GM12874 (cell line): ENCODE data around the gene SETD1A.

Source experiments
- TF ChIP-seq, protein P1 (sequence below): IDR thresholded peaks from 2 replicates; pipeline ENCODE4 v1.5.1; 2011; ENCODE audit warnings: low read depth, mild to moderate bottlenecking, control low read depth, low read length, moderate library complexity; ENCODE audit not compliant: insufficient read depth

Gene SETD1A

GRCh38 chr16:30921748-30922419, 35.7 kb upstream of the SETD1A start:
- TF ChIP-seq, protein P1, sequence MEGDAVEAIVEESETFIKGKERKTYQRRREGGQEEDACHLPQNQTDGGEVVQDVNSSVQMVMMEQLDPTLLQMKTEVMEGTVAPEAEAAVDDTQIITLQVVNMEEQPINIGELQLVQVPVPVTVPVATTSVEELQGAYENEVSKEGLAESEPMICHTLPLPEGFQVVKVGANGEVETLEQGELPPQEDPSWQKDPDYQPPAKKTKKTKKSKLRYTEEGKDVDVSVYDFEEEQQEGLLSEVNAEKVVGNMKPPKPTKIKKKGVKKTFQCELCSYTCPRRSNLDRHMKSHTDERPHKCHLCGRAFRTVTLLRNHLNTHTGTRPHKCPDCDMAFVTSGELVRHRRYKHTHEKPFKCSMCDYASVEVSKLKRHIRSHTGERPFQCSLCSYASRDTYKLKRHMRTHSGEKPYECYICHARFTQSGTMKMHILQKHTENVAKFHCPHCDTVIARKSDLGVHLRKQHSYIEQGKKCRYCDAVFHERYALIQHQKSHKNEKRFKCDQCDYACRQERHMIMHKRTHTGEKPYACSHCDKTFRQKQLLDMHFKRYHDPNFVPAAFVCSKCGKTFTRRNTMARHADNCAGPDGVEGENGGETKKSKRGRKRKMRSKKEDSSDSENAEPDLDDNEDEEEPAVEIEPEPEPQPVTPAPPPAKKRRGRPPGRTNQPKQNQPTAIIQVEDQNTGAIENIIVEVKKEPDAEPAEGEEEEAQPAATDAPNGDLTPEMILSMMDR: peak; percentile 89

DNA sequence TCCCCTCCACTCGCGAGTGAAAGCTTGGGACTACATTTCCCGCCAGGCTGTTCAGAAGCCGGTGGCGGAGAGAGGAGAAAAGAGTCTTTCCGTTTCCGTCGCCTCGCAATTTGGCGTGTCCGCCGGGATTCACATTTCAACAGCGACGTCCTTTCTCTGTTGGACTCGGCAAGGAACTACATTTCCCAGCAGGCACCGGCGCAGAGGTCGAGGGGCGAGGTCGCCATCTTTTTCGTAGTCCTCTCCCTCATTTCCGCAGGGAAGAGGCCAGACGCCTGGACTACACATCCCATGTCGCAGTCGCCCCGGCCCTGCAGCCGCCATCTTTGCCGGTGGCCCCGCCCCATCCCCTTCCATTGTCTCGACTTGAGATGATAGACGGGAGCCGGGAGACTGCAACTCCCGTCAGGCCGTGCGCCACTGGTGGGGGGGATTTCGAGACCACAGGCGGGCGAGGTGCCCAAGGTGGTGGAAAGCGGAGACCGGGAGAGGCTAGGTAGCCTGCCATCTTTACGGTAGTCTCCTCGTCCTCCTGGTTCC, 35.1 kb upstream of the SETD1A start:
- TF ChIP-seq, protein P1: no peak

GRCh38 chr16:30922960-30923535, 34.5 kb upstream of the SETD1A start:
- TF ChIP-seq, protein P1: no peak

- TF ChIP-seq, protein P1: no peak
These were observed 33.9 kb upstream of the SETD1A start, which contains the start of gene FBXL19 for GRCh38 chr16:30923554-30924075. TSS of gene FBXL19 (plus strand) at chr16:30923572. CDS start at chr16:30925755, 2,183 bp downstream.

DNA sequence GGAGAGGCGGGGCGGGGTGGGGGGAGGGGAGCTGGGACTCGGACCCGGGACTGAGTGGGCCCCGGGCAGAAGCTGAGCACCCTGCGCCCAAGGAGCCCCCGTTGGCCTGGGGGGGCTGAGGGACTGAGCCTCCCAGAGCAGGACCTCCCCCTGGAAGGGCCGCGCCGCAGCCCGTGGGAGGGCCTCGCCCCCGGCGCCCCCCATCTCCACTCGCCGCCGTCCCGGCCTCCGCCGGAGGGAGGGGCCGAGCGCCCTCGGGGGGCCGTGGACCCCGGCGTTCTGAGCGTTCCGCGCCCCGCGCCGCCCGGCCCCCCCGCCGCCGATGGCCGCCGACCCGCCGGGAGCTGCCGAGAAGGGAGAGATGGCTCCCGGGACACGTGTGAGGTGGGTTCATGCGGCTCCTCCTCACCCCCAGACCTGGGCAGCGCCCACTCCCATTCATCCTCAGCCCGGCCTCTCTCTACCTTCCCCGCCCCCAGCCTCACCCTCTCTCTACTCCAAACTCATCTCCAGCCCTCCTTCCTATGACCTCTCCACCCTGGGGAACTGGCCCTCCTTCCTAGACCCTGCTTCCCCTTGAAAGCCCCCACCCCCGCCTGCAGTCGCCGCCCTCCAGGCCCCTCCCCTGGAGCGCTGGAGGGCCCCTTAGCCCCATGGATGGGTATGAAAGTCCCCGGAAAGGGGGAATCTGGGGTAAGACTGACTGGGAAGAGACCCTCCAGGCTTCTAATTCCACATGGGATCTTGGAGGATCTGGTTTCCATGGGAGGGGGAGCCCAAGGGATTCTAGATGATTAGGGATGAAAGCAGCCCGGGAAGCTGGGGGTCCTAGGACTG, 33.3 kb upstream of the SETD1A start:
- TF ChIP-seq, protein P1: no peak

DNA sequence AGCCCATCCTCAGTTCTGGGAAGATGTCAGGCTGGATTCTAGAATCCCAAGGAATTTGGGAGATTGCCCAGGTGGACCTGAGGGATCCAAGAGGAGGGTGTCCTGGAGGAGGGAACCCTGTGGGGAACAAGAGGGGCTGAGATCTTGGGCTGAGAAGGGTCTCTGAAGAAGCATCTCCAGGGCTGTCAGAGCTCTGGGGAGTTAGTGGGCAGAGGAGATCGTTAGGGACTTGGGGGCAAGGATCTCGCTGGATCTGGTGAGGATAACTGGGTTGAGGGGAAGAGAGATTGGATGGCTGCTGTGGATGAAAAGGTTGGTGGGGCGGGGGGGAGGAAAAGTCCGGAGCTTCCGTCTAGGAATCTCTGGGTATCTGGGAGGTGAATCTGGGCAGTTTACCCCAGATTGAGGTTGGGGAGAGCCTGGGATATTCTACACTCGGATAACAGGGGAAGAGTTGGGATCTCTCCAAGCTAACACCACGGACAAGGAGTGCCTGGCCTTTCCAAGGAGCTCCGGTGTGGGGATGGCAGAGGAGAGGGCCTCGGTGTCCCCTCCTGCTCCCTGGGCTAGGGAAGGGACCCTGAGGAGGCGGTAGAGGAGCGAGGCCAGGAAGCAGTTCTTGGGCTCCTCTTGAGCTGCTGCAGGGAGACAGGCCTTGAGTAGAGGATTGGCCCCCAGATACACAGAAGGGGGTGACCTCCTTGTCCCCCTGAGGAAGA, 32.5 kb upstream of the SETD1A start:
- TF ChIP-seq, protein P1: no peak

GRCh38 chr16:30925632-30925987, 31.9 kb upstream of the SETD1A start:
- TF ChIP-seq, protein P1: no peak
